HL-60 (cell line): ENCODE data around the gene BRSK2.

ENCODE experiments used
- DNase-seq, 2 experiments: peaks; one replicate each; pipeline ENCODE4 v3.0.0-alpha.2; 2010 to 2020; ENCODE audit warnings: low read depth in 1 of 2, low spot score in 1 of 2
- H3K27ac ChIP-seq: fragments of 250-450 bp; sonication (Bioruptor Pico); replicated peaks from 2 replicates; pipeline ENCODE4 v1.5.1; 2020; ENCODE audit warnings: mild to moderate bottlenecking, moderate library complexity
- H3K27me3 ChIP-seq: fragments of 250-450 bp; sonication (Bioruptor Pico); 2 replicates; pipeline ENCODE4 v1.5.1; 2021; ENCODE audit warnings: mild to moderate bottlenecking, moderate library complexity; ENCODE audit not compliant: insufficient read depth, poor library complexity, severe bottlenecking
- H3K4me3 ChIP-seq: replicated peaks from 2 replicates; pipeline ENCODE4 v1.5.1; 2011; ENCODE audit warnings: mild to moderate bottlenecking, control low read depth, low read length; ENCODE audit not compliant: insufficient read depth
- GABPA ChIP-seq: IDR thresholded peaks from 2 replicates; pipeline ENCODE4 v1.6.1; 2012; ENCODE audit warnings: low read depth
- POLR2AphosphoS5 ChIP-seq: IDR thresholded peaks from 2 replicates; pipeline ENCODE4 v1.6.1; 2012; ENCODE audit warnings: low read depth
- SPI1 ChIP-seq: IDR thresholded peaks from 2 replicates; pipeline ENCODE4 v1.6.1; 2012; ENCODE audit warnings: low read depth, mild to moderate bottlenecking, borderline replicate concordance
- TF ChIP-seq, protein P1 (sequence below): IDR thresholded peaks from 2 replicates; pipeline ENCODE4 v1.6.1; 2012; ENCODE audit warnings: low read depth; ENCODE audit not compliant: insufficient replicate concordance
- TF ChIP-seq, protein P2 (sequence below): IDR thresholded peaks from one replicate; pipeline ENCODE4 v1.5.1; 2011; ENCODE audit warnings: low read length, control low read depth, inconsistent platforms; ENCODE audit not compliant: insufficient read depth

The BRSK2 gene

DNA sequence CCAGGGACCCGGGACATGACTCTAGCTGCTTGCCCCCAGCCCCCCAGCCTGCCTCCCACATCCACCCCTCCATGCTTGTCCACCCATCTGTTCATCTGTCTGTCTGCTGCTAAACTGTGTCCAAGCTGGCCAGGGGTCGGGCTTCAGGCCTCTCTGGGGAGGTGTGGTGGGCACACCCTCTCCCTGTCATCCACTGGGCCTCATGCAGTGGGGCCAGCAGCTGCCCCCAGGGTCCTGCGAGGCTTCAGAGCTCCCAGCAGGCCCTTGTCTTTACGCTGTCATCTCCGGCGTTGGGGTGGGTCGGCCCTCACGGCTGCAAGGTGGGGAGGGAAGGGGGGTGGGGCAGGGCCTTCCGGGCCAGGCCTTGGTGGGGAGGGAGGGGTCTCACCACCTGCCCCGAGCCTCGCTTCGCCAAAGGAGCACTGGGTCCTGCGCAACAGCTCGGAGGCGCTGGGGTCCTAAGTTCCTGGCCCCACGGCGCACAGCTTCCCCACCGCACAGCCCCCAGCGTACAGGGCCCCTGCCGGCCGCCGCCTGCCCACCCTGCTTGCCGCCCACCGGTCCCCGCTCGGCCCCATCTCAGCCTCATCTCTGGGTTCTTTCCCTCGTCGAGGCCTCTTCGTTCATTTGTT, 70.1 kb downstream of the BRSK2 start:
- no peak for DNase-seq
- Histone ChIP-seq H3K27ac (no peak overlapping the region), H3K27me3 (no peaks in the 10 kb centered on the region), H3K4me3 (no peak overlapping the region)
- TF ChIP-seq, protein P1, sequence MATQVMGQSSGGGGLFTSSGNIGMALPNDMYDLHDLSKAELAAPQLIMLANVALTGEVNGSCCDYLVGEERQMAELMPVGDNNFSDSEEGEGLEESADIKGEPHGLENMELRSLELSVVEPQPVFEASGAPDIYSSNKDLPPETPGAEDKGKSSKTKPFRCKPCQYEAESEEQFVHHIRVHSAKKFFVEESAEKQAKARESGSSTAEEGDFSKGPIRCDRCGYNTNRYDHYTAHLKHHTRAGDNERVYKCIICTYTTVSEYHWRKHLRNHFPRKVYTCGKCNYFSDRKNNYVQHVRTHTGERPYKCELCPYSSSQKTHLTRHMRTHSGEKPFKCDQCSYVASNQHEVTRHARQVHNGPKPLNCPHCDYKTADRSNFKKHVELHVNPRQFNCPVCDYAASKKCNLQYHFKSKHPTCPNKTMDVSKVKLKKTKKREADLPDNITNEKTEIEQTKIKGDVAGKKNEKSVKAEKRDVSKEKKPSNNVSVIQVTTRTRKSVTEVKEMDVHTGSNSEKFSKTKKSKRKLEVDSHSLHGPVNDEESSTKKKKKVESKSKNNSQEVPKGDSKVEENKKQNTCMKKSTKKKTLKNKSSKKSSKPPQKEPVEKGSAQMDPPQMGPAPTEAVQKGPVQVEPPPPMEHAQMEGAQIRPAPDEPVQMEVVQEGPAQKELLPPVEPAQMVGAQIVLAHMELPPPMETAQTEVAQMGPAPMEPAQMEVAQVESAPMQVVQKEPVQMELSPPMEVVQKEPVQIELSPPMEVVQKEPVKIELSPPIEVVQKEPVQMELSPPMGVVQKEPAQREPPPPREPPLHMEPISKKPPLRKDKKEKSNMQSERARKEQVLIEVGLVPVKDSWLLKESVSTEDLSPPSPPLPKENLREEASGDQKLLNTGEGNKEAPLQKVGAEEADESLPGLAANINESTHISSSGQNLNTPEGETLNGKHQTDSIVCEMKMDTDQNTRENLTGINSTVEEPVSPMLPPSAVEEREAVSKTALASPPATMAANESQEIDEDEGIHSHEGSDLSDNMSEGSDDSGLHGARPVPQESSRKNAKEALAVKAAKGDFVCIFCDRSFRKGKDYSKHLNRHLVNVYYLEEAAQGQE = no peak
- TF ChIP-seq, protein P2, sequence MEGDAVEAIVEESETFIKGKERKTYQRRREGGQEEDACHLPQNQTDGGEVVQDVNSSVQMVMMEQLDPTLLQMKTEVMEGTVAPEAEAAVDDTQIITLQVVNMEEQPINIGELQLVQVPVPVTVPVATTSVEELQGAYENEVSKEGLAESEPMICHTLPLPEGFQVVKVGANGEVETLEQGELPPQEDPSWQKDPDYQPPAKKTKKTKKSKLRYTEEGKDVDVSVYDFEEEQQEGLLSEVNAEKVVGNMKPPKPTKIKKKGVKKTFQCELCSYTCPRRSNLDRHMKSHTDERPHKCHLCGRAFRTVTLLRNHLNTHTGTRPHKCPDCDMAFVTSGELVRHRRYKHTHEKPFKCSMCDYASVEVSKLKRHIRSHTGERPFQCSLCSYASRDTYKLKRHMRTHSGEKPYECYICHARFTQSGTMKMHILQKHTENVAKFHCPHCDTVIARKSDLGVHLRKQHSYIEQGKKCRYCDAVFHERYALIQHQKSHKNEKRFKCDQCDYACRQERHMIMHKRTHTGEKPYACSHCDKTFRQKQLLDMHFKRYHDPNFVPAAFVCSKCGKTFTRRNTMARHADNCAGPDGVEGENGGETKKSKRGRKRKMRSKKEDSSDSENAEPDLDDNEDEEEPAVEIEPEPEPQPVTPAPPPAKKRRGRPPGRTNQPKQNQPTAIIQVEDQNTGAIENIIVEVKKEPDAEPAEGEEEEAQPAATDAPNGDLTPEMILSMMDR = no peak
- TF ChIP-seq SPI1 (no peak), GABPA (no peak)

DNA sequence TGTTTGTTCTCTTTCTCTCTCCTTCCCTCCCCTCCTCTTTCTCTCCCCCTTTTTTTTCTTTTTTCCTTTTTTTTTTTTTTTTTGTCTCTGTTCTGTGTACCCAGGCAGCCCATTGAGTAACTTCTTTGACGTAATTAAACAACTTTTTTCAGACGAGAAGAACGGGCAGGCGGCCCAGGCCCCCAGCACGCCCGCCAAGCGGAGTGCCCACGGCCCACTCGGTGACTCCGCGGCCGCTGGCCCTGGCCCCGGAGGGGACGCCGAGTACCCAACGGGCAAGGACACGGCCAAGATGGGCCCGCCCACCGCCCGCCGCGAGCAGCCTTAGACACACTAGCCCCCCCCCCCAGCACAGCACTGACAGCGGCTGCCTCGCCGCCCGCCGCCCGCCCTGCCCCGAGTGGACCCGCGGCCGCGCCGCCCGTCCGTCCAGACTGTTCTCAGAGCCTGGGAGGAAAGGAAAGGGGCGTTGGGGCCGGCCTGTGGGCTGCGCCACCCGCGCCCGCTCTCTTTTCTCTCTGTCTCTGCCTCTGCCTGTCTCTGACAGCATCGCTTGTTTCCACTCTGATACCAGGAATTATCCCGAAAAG, 70.8 kb downstream of the BRSK2 start:
- TF ChIP-seq POLR2AphosphoS5 (no peak), SPI1 (no peak), GABPA (no peak)
- TF ChIP-seq, protein P2 = no peak
- TF ChIP-seq, protein P1 = no peak
- Histone ChIP-seq H3K27ac (no peak overlapping the region), H3K27me3 (no peaks in the 10 kb centered on the region), H3K4me3 (no peak overlapping the region)
- no peak for DNase-seq

DNA sequence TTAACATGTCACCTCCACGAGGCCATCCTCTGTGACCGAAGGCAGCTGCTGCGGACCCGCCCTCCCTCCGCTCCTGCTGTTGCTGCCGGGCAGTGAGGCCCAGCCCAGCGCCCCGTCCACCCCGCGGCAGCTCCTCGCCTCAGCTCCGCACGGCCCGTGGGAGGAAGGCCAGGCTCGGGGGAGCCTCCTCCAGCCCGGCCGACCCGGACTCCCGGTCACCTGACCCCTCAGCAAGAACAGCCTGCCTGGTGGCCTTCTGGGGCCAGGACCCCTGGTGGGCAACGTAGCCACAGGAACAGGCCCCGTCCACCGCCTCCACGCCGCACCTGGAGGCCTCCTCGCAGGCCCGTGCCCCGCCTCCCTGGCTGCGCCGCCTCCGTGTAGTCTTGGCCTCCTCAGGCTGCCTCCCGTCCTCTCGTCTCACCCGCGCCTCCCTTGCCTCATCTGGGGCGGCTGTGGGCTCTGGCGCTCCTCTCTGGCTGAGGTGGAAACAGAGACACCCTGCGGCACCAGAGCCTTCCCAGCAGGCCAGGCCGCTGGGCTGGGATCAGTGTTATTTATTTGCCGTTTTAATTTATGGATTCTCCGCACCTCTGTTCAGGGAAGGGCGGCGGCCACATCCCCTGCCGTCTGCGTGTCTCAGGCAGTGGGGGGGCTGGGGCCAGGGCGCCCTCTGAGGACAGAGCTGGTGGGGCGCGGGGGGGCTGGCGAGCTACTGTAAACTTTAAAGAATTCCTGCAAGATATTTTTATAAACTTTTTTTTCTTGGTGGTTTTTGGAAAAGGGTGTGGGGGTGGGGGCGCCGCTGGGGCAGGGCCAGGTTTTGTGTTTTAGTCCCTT, 71.5 kb downstream of the BRSK2 start:
- Histone ChIP-seq H3K4me3 (no peak overlapping the region), H3K27ac (no peak overlapping the region), H3K27me3 (no peaks in the 10 kb centered on the region)
- no peak for DNase-seq
- TF ChIP-seq, protein P1 = no peak
- TF ChIP-seq, protein P2 = no peak
- no peak for TF ChIP-seq GABPA
